Mammary epithelial cell (primary cell): ENCODE measurements around the gene CBLL1.

ENCODE experiments used
- EZH2 ChIP-seq: IDR thresholded peaks from 2 replicates; pipeline ENCODE4 v1.6.1; 2012; ENCODE audit warnings: low read length, inconsistent platforms, borderline replicate concordance
- TF ChIP-seq, protein P1 (sequence below), 2 donors: IDR thresholded peaks in 1 of 2; conservative IDR thresholded peaks in 1 of 2; 2 replicates each; pipeline ENCODE4 v1.5.1; 2011 to 2012; ENCODE audit warnings: inconsistent platforms in 2 of 2, low read length in 2 of 2, mild to moderate bottlenecking in 2 of 2, control low read depth in 1 of 2, low read depth in 1 of 2; ENCODE audit not compliant: insufficient read depth in 1 of 2; ENCODE audit errors: extremely low read depth in 1 of 2

GRCh38 chr7:107696330-107696946, 47.5 kb upstream of the CBLL1 start:
- TF ChIP-seq EZH2: no peak
- TF ChIP-seq, protein P1, sequence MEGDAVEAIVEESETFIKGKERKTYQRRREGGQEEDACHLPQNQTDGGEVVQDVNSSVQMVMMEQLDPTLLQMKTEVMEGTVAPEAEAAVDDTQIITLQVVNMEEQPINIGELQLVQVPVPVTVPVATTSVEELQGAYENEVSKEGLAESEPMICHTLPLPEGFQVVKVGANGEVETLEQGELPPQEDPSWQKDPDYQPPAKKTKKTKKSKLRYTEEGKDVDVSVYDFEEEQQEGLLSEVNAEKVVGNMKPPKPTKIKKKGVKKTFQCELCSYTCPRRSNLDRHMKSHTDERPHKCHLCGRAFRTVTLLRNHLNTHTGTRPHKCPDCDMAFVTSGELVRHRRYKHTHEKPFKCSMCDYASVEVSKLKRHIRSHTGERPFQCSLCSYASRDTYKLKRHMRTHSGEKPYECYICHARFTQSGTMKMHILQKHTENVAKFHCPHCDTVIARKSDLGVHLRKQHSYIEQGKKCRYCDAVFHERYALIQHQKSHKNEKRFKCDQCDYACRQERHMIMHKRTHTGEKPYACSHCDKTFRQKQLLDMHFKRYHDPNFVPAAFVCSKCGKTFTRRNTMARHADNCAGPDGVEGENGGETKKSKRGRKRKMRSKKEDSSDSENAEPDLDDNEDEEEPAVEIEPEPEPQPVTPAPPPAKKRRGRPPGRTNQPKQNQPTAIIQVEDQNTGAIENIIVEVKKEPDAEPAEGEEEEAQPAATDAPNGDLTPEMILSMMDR (conservative IDR thresholded peaks at IDR 0.05 in 1 of 2, IDR thresholded peaks at IDR 0.05 in 1 of 2; ENCODE audit: extremely low read depth in 1 of 2, insufficient read depth in 1 of 2, low read depth in 1 of 2, low read length in 2 of 2): no peak
